ENCODE measurements around the gene CDC42BPA. TPM values are rescaled to one million over a fixed set of nuclear protein-coding genes. Genes with fewer than 3 reads are reported as not detected.

Gene CDC42BPA
- total RNA-seq, 2 donors from 2014 or later, result 26.4 to 36.6 TPM

- intact Hi-C loops (cut with DNase I), result no loop called here
- H3K27me3 ChIP-seq, result no peaks in the 10 kb centered on the region
- H3K9me3 ChIP-seq, result no peaks in the 10 kb centered on the region
- DNase-seq, result no peak
- TF ChIP-seq, protein P1, sequence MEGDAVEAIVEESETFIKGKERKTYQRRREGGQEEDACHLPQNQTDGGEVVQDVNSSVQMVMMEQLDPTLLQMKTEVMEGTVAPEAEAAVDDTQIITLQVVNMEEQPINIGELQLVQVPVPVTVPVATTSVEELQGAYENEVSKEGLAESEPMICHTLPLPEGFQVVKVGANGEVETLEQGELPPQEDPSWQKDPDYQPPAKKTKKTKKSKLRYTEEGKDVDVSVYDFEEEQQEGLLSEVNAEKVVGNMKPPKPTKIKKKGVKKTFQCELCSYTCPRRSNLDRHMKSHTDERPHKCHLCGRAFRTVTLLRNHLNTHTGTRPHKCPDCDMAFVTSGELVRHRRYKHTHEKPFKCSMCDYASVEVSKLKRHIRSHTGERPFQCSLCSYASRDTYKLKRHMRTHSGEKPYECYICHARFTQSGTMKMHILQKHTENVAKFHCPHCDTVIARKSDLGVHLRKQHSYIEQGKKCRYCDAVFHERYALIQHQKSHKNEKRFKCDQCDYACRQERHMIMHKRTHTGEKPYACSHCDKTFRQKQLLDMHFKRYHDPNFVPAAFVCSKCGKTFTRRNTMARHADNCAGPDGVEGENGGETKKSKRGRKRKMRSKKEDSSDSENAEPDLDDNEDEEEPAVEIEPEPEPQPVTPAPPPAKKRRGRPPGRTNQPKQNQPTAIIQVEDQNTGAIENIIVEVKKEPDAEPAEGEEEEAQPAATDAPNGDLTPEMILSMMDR (IDR thresholded peaks at IDR 0.05), result no peak
- H3K36me3 ChIP-seq, result no peaks in the 10 kb centered on the region
- peaks cover 2% of the 10 kb centered on the region for H3K4me1 ChIP-seq
- H3K4me3 ChIP-seq, result no peak overlapping the region
- H3K27ac ChIP-seq, result no peak overlapping the region
- H3K9ac ChIP-seq (ENCODE audit: low read depth in 2 of 2, low read length in 2 of 2), result no peak overlapping the region
Measured at GRCh38 chr1:226952118-226952441, 366.2 kb downstream of the CDC42BPA start.

- Histone ChIP-seq H3K9ac (ENCODE audit: low read depth in 2 of 2, low read length in 2 of 2) (no peak overlapping the region), H3K9me3 (no peaks in the 10 kb centered on the region), H3K27ac (no peak overlapping the region), H3K27me3 (no peaks in the 10 kb centered on the region), H3K4me1 (peaks cover 7% of the 10 kb centered on the region), H3K36me3 (no peaks in the 10 kb centered on the region), H3K4me3 (no peak overlapping the region)
- no peak for DNase-seq
- TF ChIP-seq, protein P1 (IDR thresholded peaks at IDR 0.05), result no peak
- intact Hi-C loops (cut with DNase I), result no loop called here
Measured at GRCh38 chr1:226951286-226952117, 366.8 kb downstream of the CDC42BPA start.

DNA sequence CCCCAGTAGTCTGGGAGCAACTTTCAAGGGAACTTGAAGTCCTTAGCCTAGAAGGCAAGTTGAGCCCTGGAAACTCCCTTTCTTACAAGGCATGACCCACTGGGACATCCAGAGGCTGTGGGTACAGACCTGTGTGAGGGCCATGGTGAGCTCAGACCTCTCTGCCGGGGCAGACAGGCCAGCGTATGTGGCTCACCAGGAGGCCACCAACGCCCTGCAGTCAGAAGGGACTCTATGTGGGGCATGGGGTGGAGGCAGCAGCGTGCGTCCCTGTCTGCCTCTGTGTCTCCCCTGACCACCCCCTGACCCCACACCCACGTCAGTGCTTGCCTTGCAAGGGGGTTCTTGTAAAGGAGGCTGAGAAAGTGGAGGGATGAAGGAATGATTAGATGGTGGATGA lies 367.4 kb downstream of the CDC42BPA start:
- Histone ChIP-seq H3K4me3 (no peak overlapping the region), H3K4me1 (peaks cover 14% of the 10 kb centered on the region), H3K27me3 (no peaks in the 10 kb centered on the region), H3K36me3 (no peaks in the 10 kb centered on the region), H3K9me3 (no peaks in the 10 kb centered on the region), H3K9ac (ENCODE audit: low read depth in 2 of 2, low read length in 2 of 2) (no peak overlapping the region), H3K27ac (no peak overlapping the region)
- intact Hi-C loops (cut with DNase I), result no loop called here
- no peak for DNase-seq
- TF ChIP-seq, protein P1 (IDR thresholded peaks at IDR 0.05), result no peak

DNA sequence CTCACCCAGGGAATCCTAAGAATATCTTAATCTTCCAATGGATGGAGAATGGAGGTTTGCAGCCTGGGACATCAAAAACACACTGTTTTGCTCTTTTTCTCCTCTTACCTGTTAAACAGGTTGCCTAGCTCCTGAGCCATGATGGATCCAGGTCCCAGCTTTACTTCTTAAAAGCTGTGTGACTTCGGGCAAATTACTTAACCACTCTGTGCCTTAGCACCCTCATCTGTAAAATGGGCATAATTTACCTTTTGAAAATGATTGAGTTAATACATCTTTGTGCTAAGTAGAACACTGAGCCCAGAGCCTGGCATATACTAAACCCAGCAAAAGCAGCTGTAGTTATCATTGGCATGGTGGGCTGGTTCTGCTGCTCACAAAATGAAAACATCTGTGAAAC lies 368.0 kb downstream of the CDC42BPA start:
- peaks cover 17% of the 10 kb centered on the region for H3K4me1 ChIP-seq
- DNase-seq, result no peak
- H3K36me3 ChIP-seq, result no peaks in the 10 kb centered on the region
- no peak overlapping the region for H3K27ac ChIP-seq
- intact Hi-C loops (cut with DNase I), result no loop called here
- no peaks in the 10 kb centered on the region for H3K27me3 ChIP-seq
- H3K4me3 ChIP-seq, result no peak overlapping the region
- TF ChIP-seq, protein P1 (IDR thresholded peaks at IDR 0.05), result no peak
- H3K9me3 ChIP-seq, result no peaks in the 10 kb centered on the region
- no peak overlapping the region for H3K9ac ChIP-seq (ENCODE audit: low read depth in 2 of 2, low read length in 2 of 2)

GRCh38 chr1:226949401-226949800 lies 368.9 kb downstream of the CDC42BPA start:
- H3K27ac ChIP-seq, result no peak overlapping the region
- no peak overlapping the region for H3K9ac ChIP-seq (ENCODE audit: low read depth in 2 of 2, low read length in 2 of 2)
- no peak overlapping the region for H3K4me3 ChIP-seq
- intact Hi-C loops (cut with DNase I), result loop anchor here (5.0 kb wide), 1 partner anchor 38 kb away; no protein-coding TSS in a partner anchor
- no peak for DNase-seq
- TF ChIP-seq, protein P1 (IDR thresholded peaks at IDR 0.05), result no peak
- no peaks in the 10 kb centered on the region for H3K9me3 ChIP-seq
- H3K4me1 ChIP-seq, result peaks cover 17% of the 10 kb centered on the region
- H3K36me3 ChIP-seq, result no peaks in the 10 kb centered on the region
- H3K27me3 ChIP-seq, result no peaks in the 10 kb centered on the region

Measured in colonic mucosa (tissue), 4 donors.